GM12865 (cell line): ENCODE data around the gene POLR3A.

Experiments used
- DNase-seq: peaks from one replicate; pipeline ENCODE4 v3.0.0; 2010; ENCODE audit warnings: low read depth
- H3K4me3 ChIP-seq: 2 replicates; pipeline ENCODE4 v1.5.1; 2011; ENCODE audit warnings: mild to moderate bottlenecking, low read depth, low read length, control low read depth
- CTCF ChIP-seq: IDR thresholded peaks from 2 replicates; pipeline ENCODE4 v1.5.1; 2011; ENCODE audit warnings: low read length, control low read depth, low read depth, inconsistent platforms; ENCODE audit not compliant: insufficient read depth; ENCODE audit errors: missing control alignments

POLR3A gene

GRCh38 chr10:77940225-77940624 lies 89.1 kb downstream of the POLR3A start:
- TF ChIP-seq CTCF: no peak
- H3K4me3 ChIP-seq: no peak overlapping the region

GRCh38 chr10:77939561-77940001 lies 89.7 kb downstream of the POLR3A start:
- DNase-seq: no peak
- H3K4me3 ChIP-seq: no peak overlapping the region
- TF ChIP-seq CTCF: no peak

More at GRCh38 chr10:77940225-77940624, 89.1 kb downstream of the POLR3A start:
- DNase-seq: no peak

GRCh38 chr10:77936697-77937567 lies 92.4 kb downstream of the POLR3A start:
- no peak for TF ChIP-seq CTCF
- no peak for DNase-seq
- no peak overlapping the region for H3K4me3 ChIP-seq

GRCh38 chr10:77932016-77932715 lies 97.1 kb downstream of the POLR3A start:
- TF ChIP-seq CTCF: no peak
- H3K4me3 ChIP-seq: no peak overlapping the region
- no peak for DNase-seq

GRCh38 chr10:77927402-77928246 lies 101.7 kb downstream of the POLR3A start:
- TF ChIP-seq CTCF: no peak
- no peak overlapping the region for H3K4me3 ChIP-seq
- DNase-seq: no peak

GRCh38 chr10:77926566-77927401 lies 102.5 kb downstream of the POLR3A start, which contains the start of gene DLG5:
TSS of gene DLG5 (minus strand) at chr10:77926755. CDS start at chr10:77926520, 235 bp downstream.
- peak; percentile 61 for DNase-seq
- H3K4me3 ChIP-seq: peak within 1 kb of the TSS; percentile 73
- TF ChIP-seq CTCF: no peak
